NCI-H1417 (cell line): ENCODE results near the gene PIN1.
"Not testable (repeated sequence)": the region's sequence is repeated elsewhere in the genome, so short reads cannot be mapped to it uniquely, and the experiment has no call there.

ENCODE experiments used
- DNase-seq, 3 experiments: peaks; one replicate each; lab custom pipeline; 2025; lab: John Stamatoyannopoulos, UW

The PIN1 gene

DNA sequence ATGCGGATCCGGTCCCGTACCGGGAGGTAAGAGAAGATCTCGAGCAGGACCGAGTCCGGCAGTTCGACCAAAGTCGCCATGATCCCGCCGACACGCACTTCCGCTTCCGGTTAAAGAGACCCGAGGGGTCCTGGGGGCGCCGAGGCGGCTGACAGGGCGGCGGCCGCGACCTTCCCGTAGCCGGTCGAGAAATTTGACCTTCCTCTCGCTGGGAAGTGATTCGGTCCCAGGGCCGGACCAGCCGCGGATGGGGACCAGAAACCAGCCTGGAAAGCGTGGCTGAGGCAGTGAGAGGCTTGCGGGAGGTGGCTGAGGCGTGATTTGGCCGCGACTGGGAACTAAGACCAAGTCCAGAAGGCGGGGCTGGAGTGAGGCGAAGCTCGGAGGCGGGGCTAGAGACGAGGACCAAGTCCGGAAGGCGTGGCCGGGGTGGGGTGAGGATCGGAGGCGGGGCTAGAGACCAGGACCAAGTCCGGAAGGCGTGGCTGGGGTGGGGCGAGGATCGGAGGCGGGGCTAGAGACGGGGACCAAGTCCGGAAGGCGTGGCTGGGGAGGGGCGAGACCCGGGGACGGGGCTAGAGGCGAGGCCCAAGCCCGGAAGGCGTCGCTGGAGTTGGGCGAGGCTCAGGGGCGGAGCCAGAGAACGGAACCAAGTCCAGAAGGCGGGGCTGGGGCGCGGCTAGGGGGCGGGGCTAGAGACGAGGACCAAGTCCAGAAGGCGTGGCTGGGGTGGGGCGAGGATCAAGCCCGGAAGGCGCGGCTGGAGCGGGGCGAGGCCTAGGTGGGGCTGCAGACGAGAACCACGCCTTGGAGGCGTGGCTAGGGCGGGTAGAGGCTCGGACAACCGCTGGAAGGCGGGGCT, 16.2 kb upstream of the PIN1 start, which contains the start of gene FBXL12:
Gene FBXL12 (minus strand): TSS at position 346 of the 862 bp plus-strand sequence. CDS start 266 bp downstream, at position 80.
- DNase-seq = peak; percentile 99 to 100 (median 99)

DNA sequence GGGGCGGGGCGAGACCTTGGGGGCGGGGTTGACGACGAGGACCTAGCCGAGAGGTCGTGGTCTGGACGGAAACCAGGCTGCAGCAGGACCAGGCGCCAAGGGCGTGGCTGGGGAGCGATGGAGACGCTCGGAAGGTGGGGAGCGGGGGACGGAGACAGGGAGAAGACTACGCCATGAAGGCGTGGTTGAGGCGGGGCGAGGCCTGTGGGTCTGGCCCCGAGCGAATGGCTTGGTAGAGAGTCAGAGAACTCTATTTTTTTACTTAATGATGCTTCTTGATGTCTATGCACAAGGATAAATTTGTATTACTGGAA, 15.6 kb upstream of the PIN1 start:
- no peak for DNase-seq

DNA sequence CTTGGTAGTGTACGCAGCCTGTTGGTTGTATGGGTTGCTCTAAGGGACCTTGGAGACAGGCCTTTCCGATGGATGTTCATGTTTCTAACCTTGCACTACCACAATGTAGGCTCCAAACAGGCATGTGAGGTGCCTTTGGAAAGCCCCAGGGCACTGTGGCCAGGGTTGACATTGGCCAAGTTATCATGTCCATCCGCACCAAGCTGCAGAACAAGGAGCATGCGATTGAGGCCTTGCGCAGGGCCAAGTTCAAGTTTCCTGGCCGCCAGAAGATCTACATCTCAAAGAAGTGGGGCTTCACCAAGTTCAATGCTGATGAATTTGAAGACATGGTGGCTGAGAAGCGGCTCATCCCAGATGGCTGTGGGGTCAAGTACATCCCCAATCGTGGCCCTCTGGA, 15.1 kb upstream of the PIN1 start:
- not testable (repeated sequence) for DNase-seq

DNA sequence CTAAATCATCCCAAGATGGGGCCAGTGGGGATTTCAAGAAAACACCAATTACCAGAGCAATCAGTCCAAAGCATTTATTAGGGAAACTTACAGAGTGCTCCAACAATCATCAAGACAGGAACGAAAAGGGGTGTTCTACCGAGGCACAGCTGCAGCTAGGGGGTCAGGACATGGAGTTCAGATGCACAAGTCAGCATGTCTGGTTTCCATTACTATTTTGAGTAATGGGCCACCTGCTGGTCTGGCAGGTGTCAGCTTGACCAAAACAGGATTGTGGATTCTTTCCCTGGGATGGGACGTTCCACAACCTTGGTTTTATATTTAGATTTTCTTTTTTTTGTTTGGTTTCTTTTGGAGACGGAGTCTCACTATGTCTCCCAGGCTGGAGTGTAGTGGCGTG, 11.3 kb upstream of the PIN1 start:
- no peak for DNase-seq

DNA sequence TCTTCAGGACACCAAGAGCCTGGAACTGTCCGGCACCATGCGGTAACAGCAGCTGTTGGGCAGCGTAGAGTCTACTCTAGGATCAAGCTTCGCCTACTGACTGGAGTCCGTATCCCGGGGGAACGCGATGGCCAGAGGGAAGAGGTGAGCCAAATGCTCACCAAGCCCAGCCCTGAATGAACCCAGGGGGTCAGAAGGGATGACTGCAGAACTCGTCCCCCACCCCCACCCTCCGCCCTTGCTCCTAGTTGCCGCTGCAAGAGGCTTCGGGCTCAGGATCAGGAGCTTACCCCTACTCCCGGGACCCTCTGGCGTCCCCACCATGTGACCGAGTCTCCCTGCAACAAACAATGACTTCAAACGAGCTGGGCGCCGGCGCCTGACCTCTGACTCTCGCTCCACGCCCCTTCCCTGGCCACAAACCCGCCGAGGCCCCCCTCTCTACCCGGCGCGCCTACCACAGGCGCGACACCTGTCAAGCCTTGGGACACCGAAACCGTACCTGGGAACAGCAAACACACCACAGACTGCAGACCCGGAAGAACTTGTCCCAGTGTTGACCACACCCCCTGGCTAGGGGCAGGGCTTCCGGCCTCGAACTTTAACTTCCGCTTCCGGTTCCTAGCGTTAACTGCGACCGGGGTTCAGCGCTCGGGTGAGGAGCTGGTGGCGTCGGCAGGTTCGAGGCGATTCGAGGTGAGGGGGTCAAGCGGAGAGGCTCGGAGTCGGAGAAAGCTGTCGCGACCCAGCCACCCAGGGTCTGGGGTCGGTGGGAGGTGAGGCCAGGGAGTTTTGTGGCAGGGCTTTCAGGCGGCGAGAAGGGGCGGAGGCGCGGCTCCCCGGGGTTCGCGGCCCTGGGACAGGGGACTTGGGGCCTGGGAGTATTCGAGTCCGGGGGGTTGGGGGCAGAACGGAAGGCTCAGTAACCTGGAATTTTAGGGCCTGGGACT, 7.6 kb upstream of the PIN1 start, which contains the start of gene UBL5:
Gene UBL5 (plus strand): TSS at position 630 of the 950 bp plus-strand sequence. CDS start 420 bp downstream, outside the sequence.
- DNase-seq = peak; percentile 84 to 96 (median 92)

DNA sequence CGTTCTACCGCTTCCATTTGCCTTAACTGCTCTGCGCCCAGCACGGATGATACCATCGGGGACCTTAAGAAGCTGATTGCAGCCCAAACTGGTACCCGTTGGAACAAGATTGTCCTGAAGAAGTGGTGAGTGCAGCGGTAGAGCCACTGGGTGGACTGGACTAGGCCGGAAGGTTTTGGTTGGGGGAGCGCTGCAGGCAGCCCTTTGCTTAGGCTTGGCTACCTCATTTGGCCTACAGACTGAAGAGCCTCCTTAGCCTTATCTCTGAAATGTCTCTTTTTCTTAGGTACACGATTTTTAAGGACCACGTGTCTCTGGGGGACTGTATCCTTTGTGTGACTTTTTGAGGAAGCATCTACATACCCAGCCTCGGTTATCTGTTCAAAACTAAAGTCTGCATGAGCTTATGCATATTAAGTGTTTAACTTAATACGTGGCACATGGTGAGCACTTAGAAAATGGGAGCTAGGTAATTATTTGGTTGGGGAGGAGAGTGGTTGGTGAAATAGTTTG, 6.5 kb upstream of the PIN1 start:
- DNase-seq = no peak

DNA sequence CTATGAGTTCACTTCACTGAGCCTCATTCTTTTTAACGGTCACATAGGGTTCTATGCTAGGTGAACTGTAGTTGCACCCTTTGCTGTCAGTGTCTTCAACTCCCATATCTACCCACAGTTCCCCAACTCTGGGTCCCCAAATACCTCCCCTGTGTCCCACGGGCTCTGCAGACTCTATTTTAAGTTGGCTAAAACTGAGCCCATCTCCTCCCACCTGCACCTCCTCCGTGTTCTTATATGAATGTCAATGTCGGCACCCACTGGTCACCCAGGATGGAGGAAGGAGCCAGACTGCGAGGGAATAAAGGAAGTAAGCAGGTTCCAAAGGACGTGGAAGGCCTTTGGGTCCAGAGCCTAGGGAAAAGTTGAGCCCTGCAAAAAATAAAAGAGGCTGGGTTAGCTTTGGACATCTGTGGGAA, 802 bp upstream of the PIN1 start:
- DNase-seq = no peak

DNA sequence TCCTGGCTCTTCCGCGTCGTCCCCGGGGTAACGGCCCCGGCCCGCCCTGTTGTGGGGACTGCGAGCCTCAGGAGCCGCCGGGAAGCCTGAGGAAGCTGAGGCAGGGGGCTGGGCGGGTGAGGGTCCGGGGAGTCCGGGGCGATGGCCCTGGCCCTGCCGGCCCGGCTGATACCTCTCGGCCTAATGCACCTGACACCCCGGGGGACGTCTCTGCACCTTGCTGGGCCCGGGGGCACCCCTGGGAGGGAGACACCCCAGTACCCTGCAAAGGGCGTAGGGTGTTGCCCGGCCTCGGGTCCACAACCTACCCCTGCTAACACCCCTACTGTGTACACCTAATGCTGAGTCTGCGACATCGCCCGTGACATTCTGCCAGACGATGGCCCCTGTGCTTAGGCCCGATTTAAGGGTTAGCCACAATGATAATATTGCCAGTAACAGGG, 410 bp downstream of the PIN1 start:
- peak in 1 of 3 experiments; percentile 33 for DNase-seq

DNA sequence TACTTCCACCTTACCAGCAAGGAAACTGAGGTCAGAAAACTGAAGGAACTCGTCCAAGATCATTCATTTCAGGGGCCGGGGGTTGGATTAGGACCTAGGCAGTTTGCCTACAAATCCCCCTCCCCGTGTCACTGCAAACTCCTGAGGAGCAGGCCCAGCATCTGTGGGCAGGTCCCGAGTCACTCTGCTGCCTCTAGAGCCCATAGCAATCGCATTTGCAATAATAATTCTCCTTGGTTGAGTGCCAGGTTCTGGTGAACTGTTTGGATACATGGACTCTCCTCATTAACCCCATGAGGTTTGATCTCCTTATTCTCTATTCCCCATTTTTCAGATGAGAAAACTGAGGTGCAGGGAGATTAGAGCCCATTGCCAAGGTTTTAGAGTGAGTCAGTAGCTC, 903 bp downstream of the PIN1 start:
- peak in 1 of 3 experiments; percentile 39 for DNase-seq

DNA sequence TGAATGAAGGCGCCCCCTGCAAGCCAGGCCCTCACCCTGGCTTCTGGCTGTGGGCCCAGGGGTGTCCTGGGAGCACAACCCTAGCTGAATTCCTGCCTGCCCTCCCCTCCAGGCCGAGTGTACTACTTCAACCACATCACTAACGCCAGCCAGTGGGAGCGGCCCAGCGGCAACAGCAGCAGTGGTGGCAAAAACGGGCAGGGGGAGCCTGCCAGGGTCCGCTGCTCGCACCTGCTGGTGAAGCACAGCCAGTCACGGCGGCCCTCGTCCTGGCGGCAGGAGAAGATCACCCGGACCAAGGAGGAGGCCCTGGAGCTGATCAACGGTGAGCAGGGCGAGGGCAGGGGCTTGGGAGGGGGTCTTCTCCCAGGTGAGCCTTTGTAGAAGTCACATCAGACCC, 3.2 kb downstream of the PIN1 start:
- DNase-seq = no peak

DNA sequence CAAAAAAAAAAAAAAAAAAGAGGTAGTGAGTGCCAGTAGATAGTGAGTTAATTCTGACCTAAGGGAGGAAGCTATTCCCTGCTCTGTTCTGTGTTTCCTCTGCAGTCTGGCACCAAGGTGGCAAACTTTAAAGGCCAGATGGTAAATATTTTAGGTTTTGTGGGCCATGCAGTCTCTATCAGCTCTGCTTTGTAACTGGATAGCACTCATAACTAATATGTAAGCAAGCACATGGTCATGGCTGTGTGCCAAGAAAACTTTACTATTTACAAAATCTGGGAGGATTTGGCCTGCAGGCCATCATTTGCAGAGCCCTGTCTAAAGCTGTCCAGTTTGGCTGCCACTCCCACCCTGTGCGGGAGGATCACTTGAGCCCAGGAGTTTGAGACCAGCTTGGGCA, 4.3 kb downstream of the PIN1 start:
- no peak for DNase-seq

DNA sequence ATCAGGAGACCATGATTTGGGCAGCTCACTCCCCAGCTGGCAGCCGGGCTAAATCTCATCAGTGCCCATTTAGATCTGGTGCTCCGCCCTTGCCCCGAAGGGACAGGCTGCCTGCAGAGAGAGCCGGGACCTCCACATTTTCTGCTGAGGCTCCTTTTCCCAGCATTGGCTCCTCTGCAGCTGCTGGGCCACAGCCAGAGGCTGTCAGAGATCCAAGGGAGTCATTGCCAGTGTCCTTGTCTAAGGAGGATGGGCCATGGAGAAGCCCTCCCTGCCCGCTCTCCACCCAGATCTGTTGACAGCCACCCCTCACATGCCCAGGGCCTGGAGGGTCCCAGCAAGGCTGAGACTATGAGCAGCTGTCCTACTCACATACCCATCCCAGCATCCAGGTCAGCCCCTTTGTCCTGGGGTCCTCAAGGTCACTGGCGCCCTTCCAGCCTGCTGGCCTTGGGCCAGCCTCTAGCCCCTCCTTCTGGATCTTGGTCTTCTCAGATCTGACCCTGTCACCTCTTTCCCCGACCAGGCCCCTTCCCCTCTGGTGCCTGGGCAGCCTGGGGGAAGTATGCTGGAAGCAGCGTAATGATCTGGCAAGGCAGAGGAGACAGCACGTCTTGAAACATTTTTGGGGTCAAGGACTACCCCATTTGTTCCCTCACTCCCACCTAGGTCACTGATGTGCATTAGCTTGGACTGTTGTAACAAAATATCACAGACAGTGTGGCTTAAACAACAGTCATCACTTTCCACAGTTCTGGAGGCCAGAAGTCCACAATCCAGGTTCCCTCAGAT, 7.9 kb downstream of the PIN1 start:
- no peak for DNase-seq

DNA sequence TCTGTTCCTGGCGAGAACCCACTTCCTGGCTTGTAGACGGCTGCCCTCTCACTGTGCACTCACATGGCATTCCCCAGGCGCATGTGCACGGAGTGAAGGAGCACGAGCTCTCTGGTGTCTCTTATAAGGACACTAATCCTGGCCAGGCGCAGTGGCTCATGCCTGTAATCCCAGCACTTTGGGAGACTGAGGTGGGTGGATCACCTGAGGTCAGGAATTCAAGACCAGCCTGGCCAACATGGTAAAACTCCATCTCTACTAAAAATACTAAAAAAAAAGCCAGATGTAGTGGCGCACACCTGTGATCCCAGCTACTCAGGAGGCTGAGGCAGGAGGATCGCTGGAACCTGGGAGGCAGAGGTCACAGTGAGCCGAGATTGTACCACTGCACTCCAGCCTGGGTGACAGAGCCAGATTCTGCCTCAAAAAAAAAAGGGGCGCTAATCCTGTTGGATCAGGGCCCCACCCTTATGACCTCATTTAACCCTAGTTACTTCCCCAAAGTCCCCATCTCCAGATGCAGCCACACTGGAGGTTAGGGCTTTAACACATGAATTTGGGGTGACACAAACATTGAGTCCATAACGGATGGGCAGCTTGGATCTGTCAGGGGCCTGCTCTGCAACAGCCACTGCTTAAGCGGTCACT, 8.6 kb downstream of the PIN1 start:
- not testable (repeated sequence) for DNase-seq

DNA sequence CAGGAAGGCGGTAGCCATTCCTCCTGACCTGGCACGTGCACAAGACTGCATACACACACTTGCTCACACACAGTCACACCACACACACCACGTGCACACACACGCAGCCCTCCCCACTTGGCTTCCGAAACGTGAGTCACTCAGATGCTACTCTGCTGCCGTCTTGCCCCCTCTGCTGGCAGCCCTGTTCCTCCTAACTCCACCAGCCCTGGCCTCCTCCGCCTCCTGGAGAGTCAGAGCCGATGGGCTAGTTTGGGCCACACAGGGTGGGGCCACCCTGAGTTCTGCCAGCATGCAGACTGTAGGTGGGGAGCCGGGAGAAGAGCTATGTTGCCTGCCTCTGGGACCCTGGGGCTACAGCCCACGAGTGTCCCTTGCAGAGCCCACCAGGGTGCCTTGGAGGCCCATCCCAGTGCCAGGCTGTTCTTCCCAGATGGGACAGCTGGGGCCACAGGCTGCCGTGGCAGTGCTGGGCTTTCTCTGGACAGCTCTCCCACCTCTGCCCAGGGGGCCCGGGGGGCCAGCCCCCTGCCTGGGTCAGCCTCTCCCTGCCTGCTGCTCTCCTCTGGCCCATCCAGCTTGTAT, 12.1 kb downstream of the PIN1 start:
- no peak for DNase-seq

DNA sequence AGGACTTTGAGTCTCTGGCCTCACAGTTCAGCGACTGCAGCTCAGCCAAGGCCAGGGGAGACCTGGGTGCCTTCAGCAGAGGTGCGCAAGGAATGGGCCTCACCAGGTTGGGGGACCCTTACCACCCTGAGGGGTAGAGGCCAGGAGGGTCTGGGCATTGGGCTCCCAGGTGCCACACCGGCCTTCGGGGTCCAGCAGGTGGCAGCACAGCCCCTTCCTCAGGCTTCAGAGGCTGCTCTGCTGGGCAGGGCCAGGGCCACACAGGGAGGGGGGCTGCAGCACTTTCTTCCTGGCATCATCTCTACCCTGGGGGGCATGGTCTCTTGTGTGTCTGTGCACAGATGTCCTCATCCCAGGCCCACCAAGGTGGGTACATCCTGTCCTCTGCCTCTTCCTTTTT, 12.9 kb downstream of the PIN1 start:
- DNase-seq = peak in 2 of 3 experiments; percentile 17 to 47

DNA sequence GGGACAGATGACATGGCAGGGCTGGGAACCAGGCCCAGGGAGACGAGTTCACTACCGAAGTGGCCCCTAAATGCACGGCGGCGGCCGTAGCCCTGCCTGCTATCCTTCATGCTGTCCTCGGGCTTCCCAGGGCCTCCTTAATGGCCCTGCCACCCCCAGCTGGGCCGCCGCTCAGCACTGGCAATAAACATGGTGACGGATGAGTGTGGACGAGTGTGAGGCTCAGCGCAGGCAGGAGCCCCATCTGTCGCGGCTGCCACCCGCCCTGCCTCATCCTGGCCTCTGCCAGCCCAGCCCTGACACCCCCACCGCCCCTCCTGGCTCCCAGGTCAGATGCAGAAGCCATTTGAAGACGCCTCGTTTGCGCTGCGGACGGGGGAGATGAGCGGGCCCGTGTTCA, 13.6 kb downstream of the PIN1 start:
- peak in 2 of 3 experiments; percentile 5 to 25 for DNase-seq

DNA sequence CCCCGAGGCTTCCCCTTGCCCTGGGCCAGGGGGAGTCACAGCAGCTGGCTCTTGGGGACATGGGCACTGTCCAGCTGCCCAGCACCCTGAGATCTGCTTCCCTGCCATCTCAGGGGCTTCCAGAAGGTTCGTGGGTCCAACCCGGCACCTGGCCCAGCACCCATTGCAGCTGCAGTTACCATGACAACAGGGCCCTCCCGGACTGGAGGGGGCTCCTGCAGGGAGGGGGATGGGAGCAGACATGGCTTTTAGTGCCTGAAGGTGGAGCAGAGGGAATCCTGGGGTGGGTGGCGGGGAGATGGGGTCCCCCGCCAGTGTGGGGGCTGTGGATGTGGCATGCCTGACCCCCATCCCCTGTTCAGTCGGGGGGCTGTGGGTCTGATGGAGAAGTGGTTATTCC, 14.7 kb downstream of the PIN1 start:
- peak in 2 of 3 experiments; percentile 47 to 65 for DNase-seq

DNA sequence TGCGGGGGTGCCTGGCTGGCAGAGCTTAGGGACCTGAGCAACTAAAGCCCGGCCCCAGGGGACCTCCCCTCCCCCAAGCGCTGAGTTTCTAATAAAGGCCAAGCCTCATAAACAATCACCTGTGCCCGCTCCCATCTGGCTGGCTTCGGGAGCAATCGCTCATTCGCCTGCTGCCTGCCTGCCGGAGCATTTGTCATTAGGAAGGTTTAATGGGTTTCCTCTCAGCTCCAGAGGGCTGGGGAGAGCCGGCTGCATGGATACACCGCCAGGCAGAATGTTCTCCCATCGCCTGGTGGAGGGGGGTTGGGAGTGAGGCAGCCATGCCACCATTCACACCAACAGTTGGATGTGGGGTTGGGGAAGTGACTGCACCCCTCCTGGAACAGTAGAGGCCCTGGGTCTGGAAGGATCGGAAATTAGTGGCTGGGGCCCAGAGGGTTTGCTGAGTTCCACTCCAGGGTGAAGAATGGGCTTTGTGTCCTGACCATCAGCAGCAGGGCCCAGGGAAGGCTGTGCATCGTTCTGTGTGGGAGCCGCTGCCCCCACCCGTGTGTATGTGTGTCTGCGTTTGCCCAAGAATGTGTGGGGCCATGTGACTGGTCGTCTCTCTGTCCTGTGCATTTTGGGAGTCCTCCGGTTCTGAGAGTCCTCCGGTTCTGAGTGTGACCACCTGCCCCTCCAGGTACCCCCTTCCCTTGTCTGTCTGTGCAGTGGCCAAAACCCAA, 15.3 kb downstream of the PIN1 start:
- DNase-seq = peak in 2 of 3 experiments; percentile 59 to 90

DNA sequence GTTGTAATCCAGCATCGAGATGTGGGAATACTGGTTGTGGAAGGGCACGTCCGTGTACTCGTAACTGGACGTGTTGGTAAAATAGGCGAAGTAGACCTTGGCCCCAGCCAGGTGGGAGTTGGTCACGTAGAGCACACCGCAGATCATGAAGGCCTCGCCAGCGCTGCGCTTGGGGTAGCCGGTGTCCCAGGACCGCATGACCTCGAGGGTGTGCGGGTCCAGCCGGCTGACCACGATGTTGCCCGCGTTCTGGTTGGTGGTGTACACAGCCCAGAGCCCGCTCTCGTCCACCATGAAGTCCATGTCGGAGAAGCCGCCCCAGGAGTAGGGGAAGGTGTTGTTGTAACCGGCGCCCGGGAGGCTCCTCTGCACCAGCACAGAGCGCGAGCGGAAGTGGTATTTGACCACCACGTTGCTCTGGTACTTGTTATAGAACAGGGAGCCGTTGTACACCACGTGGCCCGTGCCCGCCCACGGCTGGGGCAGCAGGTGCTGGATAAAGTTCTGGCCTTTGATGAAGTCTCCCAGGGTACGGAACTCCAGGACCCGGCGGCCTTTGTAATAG, 19.2 kb downstream of the PIN1 start:
- DNase-seq = no peak

DNA sequence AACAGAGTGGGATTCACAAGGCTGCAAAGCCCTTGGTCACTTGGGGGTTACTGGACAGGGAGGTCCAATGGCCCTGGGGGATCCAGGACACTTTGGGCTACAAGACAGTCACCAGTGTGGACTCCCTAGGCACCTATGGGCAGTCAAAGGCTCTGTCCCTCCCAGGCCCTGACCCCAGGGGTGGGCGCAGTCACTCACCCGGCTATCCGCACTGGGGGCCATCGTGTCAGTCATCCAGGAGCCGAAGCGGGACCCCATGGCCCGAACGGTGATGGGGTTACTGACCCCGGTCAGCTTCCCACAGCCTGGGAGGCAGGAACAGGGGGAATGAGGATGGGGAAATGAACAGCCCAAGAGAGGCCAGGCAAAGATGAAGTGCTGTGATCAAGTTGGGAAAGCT, 21.5 kb downstream of the PIN1 start:
- DNase-seq = no peak
